HG03442 (cell line): Measurements from ENCODE around the gene ITGA11.

ENCODE experiments used
- ATAC-seq: cut with Tn5 transposase; IDR thresholded peaks from one replicate; pipeline ENCODE4 v1.9.1; 2021; ENCODE audit warnings: mild to moderate bottlenecking, moderate library complexity; ENCODE audit not compliant: unreplicated experiment

Gene ITGA11

DNA sequence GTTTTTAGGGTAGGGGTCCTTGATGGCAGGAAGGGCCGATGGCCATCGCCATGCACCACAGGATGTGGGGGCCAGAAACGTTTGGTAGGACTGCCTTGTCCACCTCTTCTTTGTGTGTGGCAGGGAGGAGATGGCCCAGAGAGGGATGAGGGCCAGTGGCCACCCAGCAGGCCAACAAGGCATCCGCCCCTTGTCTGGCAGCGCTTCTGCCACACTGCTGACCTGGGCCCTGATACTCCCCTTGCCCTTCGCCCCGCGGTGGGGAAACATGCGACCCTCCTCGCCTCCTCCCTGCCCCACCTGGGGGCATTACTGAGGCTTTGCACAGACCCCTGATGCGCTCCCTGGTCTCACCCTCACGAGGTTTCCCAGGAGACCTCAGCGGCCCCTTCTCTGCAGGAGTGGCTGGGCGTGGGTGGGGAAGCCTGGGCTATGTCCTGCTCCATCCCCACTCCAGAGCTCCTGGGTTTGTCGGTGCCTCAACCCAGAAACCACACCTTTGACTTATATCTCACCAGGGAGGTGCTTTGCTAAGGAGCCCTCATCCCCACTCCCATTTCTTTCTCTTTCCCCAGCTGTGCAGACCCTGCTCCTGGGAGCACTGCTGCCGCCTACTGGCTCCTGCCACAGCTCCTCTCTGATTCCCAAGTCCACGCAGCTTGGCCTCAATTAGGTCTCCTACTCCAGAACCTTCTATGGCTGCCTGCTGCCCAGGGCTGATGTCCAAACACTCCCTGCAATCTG is 115.7 kb downstream of the ITGA11 start:
- no peak for ATAC-seq

DNA sequence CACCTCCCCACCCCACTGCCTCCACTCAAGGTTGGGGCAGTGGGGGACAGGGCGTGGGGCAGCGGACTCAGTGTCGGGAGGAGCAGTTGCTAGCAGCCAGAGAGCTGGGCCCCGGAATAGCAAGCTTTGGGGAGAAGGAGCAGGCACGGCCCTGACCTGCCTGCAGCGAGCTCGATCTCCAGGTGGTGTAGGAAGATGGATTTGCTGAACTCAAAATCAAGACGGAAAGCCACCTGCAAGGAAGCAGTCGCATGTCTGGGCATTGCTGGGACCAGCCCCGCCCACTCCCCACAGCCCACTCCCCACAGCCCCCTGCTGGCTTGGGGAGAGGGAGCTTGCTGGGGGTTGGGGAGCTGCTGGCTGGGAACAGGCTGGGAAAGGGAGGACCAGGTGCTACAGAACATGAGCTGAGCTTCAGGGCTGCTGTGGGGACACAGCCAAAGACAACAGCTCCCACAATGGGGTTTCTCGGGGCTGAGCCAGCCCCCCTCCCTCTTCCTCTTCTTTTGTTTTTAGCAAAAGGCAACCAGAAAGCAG is 116.4 kb downstream of the ITGA11 start:
- no peak for ATAC-seq

DNA sequence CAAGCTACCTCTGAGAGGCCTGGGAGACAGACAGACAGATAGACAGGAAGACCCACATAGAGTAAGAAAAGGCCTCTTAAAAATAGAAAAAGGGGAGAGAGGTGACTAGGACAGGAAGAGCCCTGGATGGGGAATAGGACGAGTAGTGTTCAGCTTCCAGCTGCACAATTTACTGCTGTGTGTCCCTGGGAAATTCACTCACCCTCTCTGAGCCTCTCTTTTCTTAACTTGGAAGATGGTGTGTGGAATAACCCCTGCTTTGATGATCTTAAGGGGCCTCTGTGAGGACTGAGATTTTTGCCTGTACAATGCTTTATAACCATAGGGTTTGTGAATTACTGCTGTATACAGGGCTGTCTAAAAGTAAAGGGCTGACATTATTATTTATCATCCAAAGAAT is 116.9 kb downstream of the ITGA11 start:
- no peak for ATAC-seq

DNA sequence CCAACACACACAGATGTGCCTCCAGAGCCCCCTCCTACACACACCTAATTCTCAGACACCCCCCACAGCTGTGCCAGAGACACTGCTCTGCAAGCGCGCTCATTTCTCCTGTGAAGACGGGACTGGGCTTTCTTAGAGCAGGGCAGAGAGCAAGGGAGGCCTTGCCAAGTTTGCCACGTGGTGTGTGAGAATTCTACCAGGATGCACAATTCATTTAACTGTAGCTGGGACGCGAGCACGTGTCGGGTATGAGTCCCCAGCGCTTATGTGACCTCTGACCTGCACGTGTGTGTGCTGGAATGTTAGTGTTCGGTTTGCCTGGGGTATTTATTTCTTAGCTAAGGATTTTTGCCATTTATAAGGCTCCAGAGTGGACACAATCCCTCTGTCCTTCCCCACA is 117.4 kb downstream of the ITGA11 start:
- ATAC-seq, result no peak

DNA sequence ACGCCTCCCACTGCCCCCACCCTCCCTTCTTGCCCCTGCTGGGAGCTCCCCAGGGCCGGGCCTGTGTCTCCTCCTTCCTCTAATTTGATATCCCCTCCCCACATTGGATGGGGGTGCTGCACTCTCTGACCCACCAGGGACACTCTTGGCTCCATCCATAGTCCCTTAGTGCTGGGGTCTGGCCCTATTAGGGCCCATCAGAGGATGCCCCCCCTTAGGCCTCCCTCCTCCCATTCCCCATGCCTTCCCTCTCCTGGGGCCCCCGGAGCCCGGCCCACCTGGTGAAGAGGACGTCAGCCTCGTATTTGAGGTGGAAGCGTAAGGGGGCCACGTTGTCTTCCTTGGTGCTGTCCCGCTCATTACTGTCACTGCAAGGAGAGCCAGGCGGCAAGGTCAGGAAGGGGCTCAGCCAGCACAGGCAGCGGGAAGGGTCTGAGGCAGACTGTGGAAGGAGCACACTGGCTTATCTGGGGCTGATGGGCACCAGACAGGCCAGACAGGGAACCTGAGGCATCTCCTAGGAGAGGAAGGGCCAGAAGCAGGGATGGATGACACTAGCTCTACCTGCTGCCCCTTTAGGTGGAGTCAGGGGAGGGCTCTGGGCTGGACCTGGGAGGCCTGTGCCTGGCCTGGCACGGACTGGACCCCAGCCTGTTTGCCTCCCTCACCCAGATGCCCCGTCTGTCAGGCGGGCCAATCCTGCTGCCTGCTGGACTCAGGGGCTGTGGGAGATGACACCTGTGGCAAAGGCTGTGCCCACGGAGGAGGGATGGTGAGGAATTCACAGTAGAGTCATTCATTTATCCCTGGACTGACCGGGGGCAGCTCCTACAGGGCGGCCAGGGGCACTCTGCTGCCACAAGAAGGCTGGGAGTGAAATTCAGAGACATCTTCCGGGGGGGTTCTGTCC is 118.2 kb downstream of the ITGA11 start:
- no peak for ATAC-seq

DNA sequence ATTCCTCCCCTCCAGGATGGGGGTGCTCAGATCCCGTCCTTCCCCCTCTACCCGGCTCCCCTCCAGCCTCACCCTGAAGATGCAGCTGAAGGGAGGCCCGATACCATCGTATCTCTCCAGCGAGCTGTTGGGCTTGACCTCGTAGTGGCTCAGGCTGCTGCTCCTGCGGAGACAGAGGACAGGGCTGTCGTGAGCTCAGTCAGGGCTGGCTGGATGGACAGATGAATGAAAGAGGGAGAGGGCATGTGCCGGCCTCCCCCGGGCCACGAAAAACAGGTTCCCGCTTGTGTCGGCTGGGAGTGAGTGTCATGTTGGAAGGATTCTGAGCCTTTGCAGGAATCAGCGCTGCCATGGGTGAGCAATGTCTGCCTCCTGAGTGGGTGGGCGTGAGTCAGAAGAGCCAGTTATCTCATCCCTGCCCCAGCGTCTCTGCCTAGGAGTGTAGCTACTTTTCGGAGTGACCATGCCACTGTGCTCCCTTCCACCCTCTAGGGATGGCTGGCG is 119.2 kb downstream of the ITGA11 start:
- no peak for ATAC-seq

DNA sequence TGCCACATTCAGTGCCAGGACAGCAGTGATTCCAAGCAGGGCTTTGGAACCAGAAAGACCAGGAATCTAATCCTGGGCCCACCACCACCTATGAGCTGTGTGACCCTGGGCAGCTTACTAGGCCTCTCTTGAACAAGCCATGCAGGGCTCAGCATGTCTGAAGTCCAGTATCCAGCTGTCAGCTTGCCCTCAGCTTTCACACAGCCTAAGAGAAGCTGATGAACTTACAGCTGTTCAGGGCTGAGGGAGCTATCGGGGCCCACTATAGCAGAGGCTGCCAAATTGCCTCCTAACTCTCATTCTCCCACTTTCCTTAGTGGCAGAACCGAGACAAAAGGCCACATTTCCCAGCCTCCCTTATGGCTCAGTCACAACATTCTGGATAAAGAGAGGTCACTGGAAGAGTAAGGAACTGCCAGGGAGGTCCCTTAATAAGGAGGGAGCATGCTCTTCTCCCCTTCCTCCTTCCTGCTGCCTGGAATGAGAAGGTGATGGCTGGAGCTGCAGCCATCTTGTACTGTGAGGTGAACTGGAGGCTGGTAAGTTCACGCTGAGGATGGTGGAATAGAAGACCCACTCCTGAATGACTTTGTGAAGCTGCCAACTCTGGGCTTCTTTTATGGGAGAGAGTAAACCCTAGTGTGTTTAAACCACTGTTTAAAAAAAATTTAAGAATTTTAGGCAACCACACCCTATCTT is 120.0 kb downstream of the ITGA11 start:
- ATAC-seq, result no peak

DNA sequence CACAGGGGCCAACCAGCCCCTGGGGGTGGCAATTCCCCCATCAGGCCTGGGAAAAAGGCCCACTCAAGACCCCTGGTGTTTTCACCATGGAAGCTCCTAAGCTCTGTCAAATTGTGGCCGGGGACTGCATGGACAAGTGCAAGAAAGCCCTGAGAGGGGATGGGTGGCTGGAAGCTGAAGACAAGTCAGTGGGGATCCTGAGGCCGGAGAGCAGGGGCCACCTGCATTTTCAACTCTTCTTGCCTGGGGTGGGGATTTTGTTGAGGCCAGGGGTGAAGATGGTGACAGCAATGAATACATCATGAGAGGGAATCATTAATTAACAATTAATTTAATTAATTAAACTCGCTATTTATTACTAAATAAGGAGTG is 120.5 kb downstream of the ITGA11 start:
- ATAC-seq, result no peak

DNA sequence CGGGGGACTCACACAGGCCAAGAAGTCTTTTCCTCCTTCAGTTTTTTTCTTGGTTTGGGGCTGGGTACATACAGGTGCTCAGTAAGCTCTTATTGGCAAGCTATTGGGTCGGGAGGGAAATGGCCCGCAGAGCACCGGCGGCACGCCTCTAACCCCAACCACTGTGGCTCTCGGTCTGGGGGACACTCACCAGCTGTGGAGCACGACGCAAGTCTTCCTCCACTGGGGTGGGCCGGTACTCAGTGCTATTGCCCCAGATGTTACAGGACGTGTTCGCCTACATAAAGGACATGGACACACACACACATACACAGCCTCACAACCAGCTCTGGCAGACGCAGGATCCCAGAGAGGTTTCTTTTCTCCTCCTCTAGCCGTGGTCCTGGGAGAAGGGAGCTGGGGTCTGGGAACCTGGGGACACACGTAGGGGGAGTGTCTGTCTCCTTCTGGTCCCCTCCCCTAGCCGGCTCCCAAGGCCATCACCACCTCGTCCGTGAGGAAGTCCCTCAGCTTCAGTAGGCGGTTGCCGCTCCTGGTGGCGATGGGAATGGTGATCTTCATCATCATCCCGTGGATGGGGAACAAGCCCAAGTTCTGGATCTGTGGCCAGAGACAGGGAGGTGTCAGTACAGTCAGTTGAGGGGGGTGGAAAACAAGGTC is 121.0 kb downstream of the ITGA11 start:
- no peak for ATAC-seq

DNA sequence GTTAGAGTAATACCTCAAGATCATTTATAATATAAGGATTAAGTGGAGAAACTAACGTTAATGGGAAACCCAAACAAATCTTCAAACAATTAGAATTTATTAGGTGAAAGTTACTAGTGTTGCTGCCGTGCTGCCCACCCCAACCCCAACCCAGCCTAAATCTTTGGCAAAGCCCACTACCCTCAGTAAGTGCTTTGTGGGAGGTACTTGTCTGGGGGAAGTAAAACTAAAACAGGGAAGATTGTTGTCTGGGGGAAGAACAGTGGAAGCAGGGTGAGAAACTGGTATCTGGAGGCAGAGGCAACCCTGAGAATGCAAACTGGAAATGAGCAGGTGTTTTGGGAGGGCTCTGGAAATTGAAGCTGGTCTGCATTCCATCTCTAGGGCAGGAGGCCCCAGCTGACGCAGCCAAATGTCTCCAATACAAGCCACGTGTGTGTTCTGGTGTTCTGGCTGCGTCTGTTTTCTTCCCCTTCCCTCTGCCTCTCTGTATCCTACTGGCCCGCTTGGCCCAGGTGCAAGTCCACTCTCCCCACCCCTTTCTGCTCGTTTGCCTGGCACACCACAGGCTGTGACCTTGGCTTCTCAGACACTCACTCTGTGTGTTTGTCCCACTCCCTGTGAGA is 121.7 kb downstream of the ITGA11 start:
- no peak for ATAC-seq

DNA sequence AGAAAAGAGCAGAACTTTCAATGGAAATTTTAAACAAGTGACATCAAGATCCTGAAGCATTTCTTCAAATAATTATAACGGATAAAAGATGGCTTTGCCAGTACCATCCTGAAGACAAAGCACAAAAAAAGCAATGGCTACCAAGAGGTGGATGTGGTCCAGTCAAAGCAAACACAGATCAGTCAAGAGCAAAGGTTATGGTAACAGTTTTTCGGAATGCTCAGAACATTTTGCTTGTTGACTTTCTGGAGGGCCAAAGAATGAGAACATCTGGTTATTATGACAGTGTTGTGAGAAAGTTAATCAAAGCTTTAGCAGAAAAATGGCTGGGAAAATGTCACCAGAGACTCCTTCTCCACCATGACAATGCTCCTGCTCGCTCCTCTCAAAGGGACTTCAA is 122.9 kb downstream of the ITGA11 start:
- ATAC-seq, result no peak

DNA sequence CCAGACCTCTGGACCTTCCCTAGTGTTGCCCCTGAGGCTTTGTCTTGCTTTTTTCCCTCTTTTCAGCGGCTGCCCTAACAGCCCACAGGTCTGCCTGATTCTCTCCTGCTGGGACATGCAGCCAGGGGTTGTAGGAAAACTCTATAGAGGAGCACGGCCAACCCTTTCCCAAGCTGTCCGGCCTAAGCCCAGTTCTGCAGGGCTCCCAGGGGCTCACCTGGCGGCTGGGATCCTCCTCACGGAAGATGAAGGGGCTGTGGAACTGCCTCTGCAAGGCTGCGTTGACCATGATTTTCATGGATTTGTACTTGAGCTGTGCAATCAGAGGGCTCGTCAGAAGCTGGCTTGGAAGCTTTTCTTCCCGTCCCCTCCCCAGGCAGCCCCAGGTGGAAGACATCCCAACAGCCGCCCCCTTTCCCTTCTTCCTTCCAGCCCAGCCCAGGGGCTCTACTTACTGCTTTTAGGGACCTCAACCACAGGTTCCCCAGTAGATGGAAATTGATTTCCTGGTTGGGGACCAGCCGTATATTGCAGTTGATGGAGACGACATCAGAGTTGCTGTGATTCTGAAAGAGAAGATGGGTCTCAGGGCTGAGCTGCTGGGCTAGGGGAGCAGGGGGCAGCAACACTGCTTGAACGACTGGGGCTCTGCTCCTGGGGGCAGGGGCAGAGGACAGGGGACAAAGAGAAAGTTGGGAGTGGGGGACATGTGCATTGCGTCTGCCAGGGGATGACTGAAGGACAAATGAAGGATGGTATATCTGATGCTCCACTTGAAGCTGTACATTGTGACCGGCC is 124.6 kb downstream of the ITGA11 start:
- ATAC-seq, result no peak

DNA sequence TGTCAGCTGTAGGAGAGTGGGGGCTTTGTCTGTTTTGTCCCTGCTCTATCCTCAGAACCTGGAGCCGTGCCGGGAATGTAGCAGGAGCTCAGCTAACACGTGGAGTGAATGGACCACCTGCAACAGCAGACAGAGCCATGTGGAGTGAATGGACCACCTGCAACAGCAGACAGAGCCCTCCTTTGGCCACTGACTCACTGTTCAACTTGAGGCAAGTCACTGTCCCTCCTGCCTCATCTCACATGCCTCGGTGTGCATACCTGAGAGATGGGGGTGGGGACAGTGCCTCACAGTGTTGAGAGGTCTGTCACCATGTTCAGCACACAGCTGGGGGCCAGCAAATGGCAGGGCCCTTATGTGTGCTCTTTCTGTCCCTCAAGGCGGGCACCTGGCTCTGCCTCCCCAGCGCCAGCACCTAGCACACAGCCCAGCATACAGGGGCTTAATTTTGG is 126.5 kb downstream of the ITGA11 start:
- ATAC-seq, result no peak

DNA sequence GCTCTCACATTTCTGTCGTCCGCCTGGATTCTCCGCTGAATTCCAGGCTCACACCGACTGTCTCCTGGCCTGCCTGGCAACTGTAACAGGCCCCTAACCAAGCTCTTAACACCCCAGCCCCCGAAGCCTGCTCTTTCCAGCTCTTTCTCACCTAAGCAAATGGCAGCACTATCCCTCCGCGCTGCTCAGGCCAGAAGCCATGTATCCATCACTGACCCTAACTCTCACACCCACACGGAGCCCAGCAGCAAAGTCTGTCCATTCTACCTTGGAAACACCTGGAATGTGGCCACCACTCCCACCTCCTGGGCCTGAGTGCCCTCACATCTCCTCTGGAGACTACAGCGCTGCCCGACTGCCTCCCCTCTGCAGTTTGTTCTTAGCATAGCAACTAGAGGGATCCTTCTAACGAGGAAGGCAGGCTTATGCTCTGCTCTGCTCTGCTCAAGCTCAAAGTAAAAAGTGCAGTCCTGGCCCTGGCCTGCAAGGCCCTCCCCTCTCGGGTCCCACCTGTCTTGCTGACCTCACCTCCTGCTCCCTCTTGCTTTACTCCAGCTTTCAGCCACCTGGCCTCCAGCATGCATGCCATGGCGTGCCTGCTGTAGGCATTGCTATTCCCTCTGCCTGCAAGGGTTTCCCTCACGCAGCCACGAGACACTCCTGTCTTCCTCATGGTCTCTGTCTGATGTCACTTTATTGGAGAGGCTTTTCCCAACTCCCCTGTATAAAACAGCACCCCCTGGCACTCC is 127.2 kb downstream of the ITGA11 start:
- ATAC-seq, result no peak

DNA sequence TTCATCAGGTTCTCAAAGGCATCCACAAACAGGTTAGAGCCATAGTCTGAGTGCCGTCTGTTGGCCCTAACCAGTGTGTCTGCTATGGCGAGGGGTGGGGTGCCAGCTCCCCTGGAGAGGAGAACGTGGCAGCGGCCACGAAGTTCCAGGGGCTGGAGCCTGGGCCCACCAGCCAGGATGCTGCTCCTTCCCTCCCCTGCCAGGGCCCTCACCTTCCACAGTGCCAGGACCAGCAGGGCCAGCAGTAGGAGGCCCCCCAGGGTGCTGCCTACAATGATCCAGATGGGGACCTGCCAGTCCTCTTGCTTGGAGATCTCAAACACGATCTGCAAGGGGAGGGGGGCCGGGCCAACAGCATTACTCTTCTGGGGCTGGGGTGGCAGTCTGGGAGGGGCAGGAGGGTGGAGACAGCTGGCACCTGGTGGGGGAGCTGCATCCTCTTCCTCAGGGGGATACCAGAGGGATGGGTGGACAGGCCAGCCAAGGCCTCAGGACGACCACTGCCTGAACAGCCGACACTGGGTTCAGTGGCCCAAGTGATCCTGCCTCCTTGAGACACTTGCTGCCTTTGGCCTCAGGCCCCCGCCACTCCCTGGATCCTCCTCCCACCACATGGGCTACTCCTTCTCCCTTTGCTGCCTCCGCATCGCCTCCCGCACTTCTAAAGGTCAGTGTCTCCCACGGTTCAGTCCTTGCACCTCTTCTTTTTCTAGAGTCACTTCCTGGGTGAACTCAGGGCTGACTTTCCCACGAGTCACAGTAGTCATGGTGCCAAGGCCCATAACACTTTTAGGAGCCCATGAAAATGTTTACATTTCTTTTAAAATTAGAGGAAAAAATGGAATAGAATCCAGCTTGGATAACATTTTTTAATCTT is 128.2 kb downstream of the ITGA11 start:
- ATAC-seq, result no peak

DNA sequence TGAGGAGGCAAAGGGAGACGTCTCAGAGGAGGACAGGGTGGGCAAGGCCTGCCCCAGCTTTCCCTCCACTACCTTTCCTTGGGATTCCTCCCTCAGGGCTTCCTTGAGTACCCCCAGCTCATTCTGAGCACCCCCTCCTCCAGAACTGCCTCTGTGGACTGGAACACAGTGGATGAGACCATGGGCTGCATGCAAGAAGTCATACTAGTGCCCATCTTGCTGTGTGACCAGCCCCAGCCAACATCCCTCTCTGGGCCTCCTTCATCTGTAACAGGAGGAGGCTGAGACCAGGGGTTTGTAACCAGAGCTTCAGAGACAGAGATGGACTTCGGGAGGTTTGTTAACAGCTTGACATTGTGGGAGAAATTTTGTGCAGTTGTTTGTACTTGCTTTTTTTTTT is 128.8 kb downstream of the ITGA11 start:
- no peak for ATAC-seq

DNA sequence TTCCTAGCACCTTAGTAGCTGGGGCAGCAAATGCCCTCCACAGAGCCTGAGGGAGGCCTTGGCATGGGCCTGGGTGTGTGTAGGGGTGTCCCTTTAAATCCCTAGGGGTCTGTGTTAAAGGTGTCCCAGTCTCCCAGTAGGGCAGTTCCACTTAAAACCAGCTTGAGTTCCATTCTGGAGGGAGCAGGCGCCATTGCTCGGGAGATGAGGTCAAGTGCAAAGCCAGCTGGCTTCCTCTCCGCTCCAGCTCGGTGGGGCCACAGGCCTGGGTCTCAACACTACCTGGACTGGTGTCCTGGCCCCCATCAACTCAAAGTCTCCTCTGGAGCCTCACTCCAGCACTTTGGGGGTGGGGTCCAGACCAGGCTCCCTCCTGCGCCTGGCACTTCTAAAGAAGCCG is 129.2 kb downstream of the ITGA11 start:
- no peak for ATAC-seq

DNA sequence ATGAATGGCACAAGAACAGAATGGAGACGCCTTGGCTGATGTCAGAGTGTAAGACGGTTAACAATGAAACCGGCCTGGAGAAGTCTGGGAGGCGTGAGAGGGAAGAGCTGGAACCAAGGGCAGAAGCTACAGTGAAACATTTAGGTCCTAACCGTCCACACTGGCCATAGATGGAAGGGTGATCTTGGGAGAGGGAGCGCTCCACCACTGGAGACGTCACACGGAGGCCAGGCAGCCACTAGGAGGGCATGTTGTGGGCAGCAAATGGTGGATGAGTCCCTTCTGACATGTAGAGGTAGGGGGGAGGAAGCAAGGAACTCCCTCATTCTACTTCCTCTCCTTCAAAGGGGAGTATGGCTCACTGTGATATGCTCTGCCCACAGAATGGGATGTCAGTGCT is 130.7 kb downstream of the ITGA11 start:
- no peak for ATAC-seq
